Measurements from ENCODE around the gene VAV1.

- TF ChIP-seq CTCF (IDR thresholded peaks at IDR 0.05; ENCODE audit: insufficient read depth, low read length) (no peak), POLR2AphosphoS5 (IDR thresholded peaks at IDR 0.05; ENCODE audit: low read depth) (no peak)
These were observed 40.1 kb downstream of the VAV1 start for GRCh38 chr19:6812612-6813011.

All from HL-60 (cell line).